ENCODE data around the gene CBX4. TPM values are rescaled to one million over a fixed set of nuclear protein-coding genes. Genes with fewer than 3 reads are reported as not detected.

Gene CBX4
- total RNA-seq, 2 experiments from 2014 or later = 98.9 to 110 TPM

GRCh38 chr17:79864617-79865250 is 25.5 kb upstream of the CBX4 start:
- ChIA-PET CTCF (ENCODE audit: unreplicated experiment) (no interaction called here), POLR2A (interaction anchor here (0.6 to 1.0 kb wide), 2 partner anchors 92 to 129 kb away, joined by 3 to 5 read pairs; no protein-coding TSS in a partner anchor)
- no peaks in the 10 kb centered on the region for H3K4me1 ChIP-seq (ENCODE audit: insufficient read depth, low read length, poor library complexity, severe bottlenecking)

GRCh38 chr17:79864147-79864546 is 24.9 kb upstream of the CBX4 start:
- H3K4me2 ChIP-seq (ENCODE audit: low read length) = no peak overlapping the region
- H3K9me2 ChIP-seq (ENCODE audit: insufficient read depth, low read length) = no peaks in the 10 kb centered on the region
- TF ChIP-seq EZH2phosphoT487 (IDR thresholded peaks at IDR 0.05; ENCODE audit: borderline replicate concordance, low read depth, low read length) = no peak
- TF ChIP-seq, protein P1, sequence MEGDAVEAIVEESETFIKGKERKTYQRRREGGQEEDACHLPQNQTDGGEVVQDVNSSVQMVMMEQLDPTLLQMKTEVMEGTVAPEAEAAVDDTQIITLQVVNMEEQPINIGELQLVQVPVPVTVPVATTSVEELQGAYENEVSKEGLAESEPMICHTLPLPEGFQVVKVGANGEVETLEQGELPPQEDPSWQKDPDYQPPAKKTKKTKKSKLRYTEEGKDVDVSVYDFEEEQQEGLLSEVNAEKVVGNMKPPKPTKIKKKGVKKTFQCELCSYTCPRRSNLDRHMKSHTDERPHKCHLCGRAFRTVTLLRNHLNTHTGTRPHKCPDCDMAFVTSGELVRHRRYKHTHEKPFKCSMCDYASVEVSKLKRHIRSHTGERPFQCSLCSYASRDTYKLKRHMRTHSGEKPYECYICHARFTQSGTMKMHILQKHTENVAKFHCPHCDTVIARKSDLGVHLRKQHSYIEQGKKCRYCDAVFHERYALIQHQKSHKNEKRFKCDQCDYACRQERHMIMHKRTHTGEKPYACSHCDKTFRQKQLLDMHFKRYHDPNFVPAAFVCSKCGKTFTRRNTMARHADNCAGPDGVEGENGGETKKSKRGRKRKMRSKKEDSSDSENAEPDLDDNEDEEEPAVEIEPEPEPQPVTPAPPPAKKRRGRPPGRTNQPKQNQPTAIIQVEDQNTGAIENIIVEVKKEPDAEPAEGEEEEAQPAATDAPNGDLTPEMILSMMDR (conservative IDR thresholded peaks at IDR 0.05; ENCODE audit: low read length) = no peak
- no peak for DNase-seq (ENCODE audit: low spot score)
- no peaks in the 10 kb centered on the region for H4K20me1 ChIP-seq (ENCODE audit: insufficient read depth, low read length)
- no peak overlapping the region for H3K27ac ChIP-seq (ENCODE audit: low read depth, low read length, poor library complexity, severe bottlenecking)
- H3K9me3 ChIP-seq (ENCODE audit: low read length) = no peaks in the 10 kb centered on the region
- CTCF ChIA-PET (ENCODE audit: unreplicated experiment) = interaction anchor here (0.7 kb wide), 1 partner anchor 664 kb away, joined by 3 read pairs; no protein-coding TSS in a partner anchor
- no peaks in the 10 kb centered on the region for H3K36me3 ChIP-seq (ENCODE audit: insufficient read depth, low read length)
- H2AFZ ChIP-seq (ENCODE audit: low read length) = no peak overlapping the region
- POLR2A ChIA-PET = interaction anchor here (0.6 to 1.0 kb wide), 2 partner anchors 92 to 130 kb away, joined by 3 to 5 read pairs; no protein-coding TSS in a partner anchor
- H3K4me1 ChIP-seq (ENCODE audit: insufficient read depth, low read length, poor library complexity, severe bottlenecking) = no peaks in the 10 kb centered on the region
- H3K79me2 ChIP-seq (ENCODE audit: insufficient read depth, low read depth, low read length) = no peaks in the 10 kb centered on the region
- no peak overlapping the region for H3K4me3 ChIP-seq (ENCODE audit: low read depth, low read length, poor library complexity, severe bottlenecking)
- intact Hi-C loops (cut with micrococcal nuclease; ENCODE audit: unreplicated experiment) = no loop called here
- no TSS peak for BruUV-seq (replicated peaks)

More at GRCh38 chr17:79864617-79865250, 25.5 kb upstream of the CBX4 start:
- H3K79me2 ChIP-seq (ENCODE audit: insufficient read depth, low read depth, low read length) = no peaks in the 10 kb centered on the region
- no TSS peak for BruUV-seq (replicated peaks)
- H2AFZ ChIP-seq (ENCODE audit: low read length) = no peak overlapping the region
- H3K27ac ChIP-seq (ENCODE audit: low read depth, low read length, poor library complexity, severe bottlenecking) = no peak overlapping the region
- no peaks in the 10 kb centered on the region for H3K9me3 ChIP-seq (ENCODE audit: low read length)
- no peaks in the 10 kb centered on the region for H4K20me1 ChIP-seq (ENCODE audit: insufficient read depth, low read length)
- TF ChIP-seq, protein P1 (conservative IDR thresholded peaks at IDR 0.05; ENCODE audit: low read length) = no peak
- TF ChIP-seq EZH2phosphoT487 (IDR thresholded peaks at IDR 0.05; ENCODE audit: borderline replicate concordance, low read depth, low read length) = no peak
- H3K4me2 ChIP-seq (ENCODE audit: low read length) = no peak overlapping the region
- intact Hi-C loops (cut with micrococcal nuclease; ENCODE audit: unreplicated experiment) = no loop called here
- H3K4me3 ChIP-seq (ENCODE audit: low read depth, low read length, poor library complexity, severe bottlenecking) = no peak overlapping the region
- no peak for DNase-seq (ENCODE audit: low spot score)
- no peaks in the 10 kb centered on the region for H3K9me2 ChIP-seq (ENCODE audit: insufficient read depth, low read length)
- H3K36me3 ChIP-seq (ENCODE audit: insufficient read depth, low read length) = no peaks in the 10 kb centered on the region

DNA sequence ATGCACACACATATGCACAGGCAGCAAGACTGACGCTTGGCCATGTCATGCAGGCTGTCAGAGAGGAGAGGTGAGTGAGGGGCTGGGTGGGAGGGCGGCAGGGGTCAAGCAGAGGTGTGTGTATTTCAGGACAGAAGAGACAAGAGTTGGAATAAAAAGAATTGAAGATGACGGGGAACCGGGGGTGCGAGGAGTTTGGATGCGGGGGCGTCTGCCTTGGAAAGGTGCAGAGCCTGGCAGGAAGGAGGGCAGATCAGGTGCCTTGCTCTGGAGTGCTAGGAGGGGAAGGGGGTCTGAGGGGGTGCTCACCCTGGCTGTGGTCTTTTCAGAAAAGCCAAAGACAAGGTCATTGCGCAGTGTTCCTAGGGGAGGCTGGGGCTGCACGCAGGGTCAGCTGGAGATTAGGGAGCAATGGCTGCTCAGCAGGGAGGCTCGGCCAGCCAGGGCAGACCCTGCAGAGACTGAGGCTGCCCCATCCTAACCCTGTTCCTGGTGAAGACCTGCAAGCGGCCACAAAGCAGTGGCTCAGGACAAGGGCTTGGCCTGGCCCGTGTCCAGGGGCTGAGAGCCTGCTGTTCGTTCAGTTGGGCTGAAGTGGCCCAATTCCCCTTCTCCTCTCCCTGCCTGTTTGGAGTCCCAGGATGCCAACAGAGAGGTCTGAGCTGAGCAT is 23.7 kb upstream of the CBX4 start:
- DNase-seq (ENCODE audit: low spot score) = no peak
- ChIA-PET CTCF (ENCODE audit: unreplicated experiment) (no interaction called here), POLR2A (no interaction called here)
- Histone ChIP-seq H2AFZ (ENCODE audit: low read length) (no peak overlapping the region), H3K27ac (ENCODE audit: low read depth, low read length, poor library complexity, severe bottlenecking) (no peak overlapping the region), H3K36me3 (ENCODE audit: insufficient read depth, low read length) (no peaks in the 10 kb centered on the region), H3K4me3 (ENCODE audit: low read depth, low read length, poor library complexity, severe bottlenecking) (no peak overlapping the region), H3K9me3 (ENCODE audit: low read length) (no peaks in the 10 kb centered on the region), H3K9me2 (ENCODE audit: insufficient read depth, low read length) (no peaks in the 10 kb centered on the region), H3K79me2 (ENCODE audit: insufficient read depth, low read depth, low read length) (no peaks in the 10 kb centered on the region), H3K4me1 (ENCODE audit: insufficient read depth, low read length, poor library complexity, severe bottlenecking) (no peaks in the 10 kb centered on the region), H4K20me1 (ENCODE audit: insufficient read depth, low read length) (no peaks in the 10 kb centered on the region), H3K4me2 (ENCODE audit: low read length) (no peak overlapping the region)
- no peak for TF ChIP-seq EZH2phosphoT487 (IDR thresholded peaks at IDR 0.05; ENCODE audit: borderline replicate concordance, low read depth, low read length)
- TF ChIP-seq, protein P1 (conservative IDR thresholded peaks at IDR 0.05; ENCODE audit: low read length) = no peak
- BruUV-seq (replicated peaks) = no TSS peak
- intact Hi-C loops (cut with micrococcal nuclease; ENCODE audit: unreplicated experiment) = no loop called here

Data from OCI-LY7 (cell line).